Measurements from ENCODE around the gene MAPK12. TPM values are rescaled to one million over a fixed set of nuclear protein-coding genes. Genes with fewer than 3 reads are reported as not detected.
"Not testable (repeated sequence)": the region's sequence is repeated elsewhere in the genome, so short reads cannot be mapped to it uniquely, and the experiment has no call there.

Gene MAPK12
- polyA plus RNA-seq, 1 experiment, result 26.6 TPM

DNA sequence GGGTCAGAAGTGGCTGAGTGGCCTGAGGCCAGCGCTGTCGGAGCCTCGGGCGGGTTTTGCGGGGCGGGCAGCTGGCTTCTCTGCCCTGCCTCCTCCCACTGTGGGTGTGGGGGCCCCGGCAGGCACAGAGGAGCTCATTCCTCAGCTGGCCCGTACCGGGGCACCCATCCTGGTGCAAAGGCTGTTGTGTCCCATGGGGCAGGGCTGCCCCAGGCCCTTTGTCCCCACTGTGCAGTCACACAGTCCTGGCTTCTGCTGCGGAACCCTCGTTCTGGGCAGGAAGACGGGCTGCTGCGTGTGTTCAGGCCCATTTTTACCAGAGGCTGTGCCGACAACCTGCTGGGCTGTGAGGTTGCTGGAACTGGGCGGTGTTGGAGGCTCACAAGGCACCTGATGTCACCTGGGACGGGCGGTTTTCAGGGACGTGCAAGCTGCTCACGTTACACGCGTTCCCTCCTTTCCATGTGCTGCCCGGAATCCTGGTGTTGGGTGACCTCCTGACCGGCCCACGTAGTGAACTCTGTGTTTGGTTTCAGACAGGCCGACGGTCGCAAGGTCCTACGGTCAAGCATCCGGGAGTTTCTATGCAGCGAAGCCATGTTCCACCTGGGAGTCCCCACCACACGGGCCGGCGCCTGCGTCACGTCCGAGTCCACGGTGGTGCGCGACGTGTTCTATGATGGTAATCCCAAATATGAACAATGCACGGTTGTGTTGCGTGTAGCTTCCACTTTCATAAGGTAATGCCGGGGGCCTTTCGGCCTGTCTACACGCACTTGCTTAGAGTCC, 55.5 kb downstream of the MAPK12 start:
- Histone ChIP-seq H3K9me3 (ENCODE audit: control insufficient read depth, insufficient read depth, low read length) (no peaks in the 10 kb centered on the region; the same call in 1 of the 2 replicates), H3K27me3 (ENCODE audit: control insufficient read depth, insufficient read depth, low read length) (no peaks in the 10 kb centered on the region), H3K4me3 (ENCODE audit: low read depth, low read length) (no peak overlapping the region), H3K27ac (ENCODE audit: low read depth, low read length) (no peak overlapping the region)
- no peak for DNase-seq (ENCODE audit: low read depth, low spot score)
- CTCF ChIA-PET, result no interaction called here
- POLR2A ChIA-PET, result interaction anchor here (0.6 kb wide), 1 partner anchor 222 kb away, joined by 3 read pairs; no protein-coding TSS in a partner anchor
- TF ChIP-seq, protein P1, sequence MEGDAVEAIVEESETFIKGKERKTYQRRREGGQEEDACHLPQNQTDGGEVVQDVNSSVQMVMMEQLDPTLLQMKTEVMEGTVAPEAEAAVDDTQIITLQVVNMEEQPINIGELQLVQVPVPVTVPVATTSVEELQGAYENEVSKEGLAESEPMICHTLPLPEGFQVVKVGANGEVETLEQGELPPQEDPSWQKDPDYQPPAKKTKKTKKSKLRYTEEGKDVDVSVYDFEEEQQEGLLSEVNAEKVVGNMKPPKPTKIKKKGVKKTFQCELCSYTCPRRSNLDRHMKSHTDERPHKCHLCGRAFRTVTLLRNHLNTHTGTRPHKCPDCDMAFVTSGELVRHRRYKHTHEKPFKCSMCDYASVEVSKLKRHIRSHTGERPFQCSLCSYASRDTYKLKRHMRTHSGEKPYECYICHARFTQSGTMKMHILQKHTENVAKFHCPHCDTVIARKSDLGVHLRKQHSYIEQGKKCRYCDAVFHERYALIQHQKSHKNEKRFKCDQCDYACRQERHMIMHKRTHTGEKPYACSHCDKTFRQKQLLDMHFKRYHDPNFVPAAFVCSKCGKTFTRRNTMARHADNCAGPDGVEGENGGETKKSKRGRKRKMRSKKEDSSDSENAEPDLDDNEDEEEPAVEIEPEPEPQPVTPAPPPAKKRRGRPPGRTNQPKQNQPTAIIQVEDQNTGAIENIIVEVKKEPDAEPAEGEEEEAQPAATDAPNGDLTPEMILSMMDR (IDR thresholded peaks at IDR 0.05; ENCODE audit: low read depth, low read length), result no peak

DNA sequence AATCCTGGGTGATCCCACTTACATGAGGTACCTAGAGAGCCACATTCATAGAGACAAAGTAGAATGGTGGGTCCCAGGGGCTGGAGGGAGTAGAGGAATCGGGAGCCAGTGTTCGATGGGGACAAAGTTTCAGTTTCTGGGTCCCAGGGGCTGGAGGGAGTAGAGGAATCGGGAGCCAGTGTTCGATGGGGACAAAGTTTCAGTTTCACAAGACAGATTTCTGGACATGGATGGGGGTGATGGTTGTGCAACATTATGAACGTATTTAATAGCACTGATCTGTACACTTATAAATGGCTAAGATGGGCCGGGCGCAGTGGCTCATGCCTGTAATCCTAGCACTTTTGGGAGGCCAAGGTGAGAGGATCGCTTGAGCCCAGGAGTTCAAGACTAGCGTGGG, 56.5 kb downstream of the MAPK12 start:
- CTCF ChIA-PET, result not testable (repeated sequence)

DNA sequence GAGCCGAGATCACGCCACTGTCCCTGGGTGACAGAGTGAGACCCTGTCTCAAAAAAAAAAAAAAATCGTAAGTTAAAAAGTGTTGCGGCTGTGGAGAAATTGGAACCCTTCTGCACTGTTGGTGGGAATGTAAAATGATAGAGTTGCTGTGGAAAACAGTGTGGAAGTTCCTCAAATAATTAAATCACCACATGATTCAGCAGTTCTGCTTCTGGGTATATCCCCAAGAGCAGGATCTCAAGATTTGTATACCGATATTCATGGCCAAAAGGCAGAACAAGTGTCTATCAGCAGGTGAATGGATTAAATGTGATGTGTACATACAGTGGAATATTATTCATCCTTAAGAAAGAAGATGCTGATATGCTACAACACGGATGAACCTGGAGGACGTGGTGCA, 56.9 kb downstream of the MAPK12 start:
- no peak for DNase-seq (ENCODE audit: low read depth, low spot score)
- H3K27ac ChIP-seq (ENCODE audit: low read depth, low read length), result no peak overlapping the region
- ChIA-PET CTCF (no interaction called here), POLR2A (no interaction called here)
- H3K9me3 ChIP-seq (ENCODE audit: control insufficient read depth, insufficient read depth, low read length), result no peaks in the 10 kb centered on the region; the same call in 1 of the 2 replicates
- H3K27me3 ChIP-seq (ENCODE audit: control insufficient read depth, insufficient read depth, low read length), result no peaks in the 10 kb centered on the region
- TF ChIP-seq, protein P1 (IDR thresholded peaks at IDR 0.05; ENCODE audit: low read depth, low read length), result no peak
- no peak overlapping the region for H3K4me3 ChIP-seq (ENCODE audit: low read depth, low read length)

More for the DNA sequence above, 56.5 kb downstream of the MAPK12 start:
- DNase-seq (ENCODE audit: low read depth, low spot score); H3K27me3 ChIP-seq (ENCODE audit: control insufficient read depth, insufficient read depth, low read length); POLR2A ChIA-PET; H3K9me3 ChIP-seq (ENCODE audit: control insufficient read depth, insufficient read depth, low read length); H3K27ac ChIP-seq (ENCODE audit: low read depth, low read length); H3K4me3 ChIP-seq (ENCODE audit: low read depth, low read length): not testable (repeated sequence)

DNA sequence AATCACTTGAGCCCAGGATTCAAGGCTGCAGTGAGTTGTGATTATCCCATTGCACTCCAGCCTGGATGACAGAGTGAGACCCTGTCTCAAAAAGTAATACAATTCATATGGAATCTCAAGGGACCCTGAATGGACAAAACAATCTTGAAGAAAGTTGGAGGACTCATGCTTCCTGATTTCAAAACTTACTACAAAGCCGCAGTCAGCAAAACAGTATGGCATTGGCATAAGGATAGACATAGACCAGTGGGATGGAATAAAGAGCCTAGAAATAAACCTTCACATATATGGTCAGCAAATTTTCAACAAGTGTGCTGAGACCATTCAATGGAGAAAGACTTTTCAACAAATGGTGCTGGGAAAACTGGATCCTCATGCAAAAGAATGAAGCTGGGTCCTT, 58.2 kb downstream of the MAPK12 start:
- no peak overlapping the region for H3K4me3 ChIP-seq (ENCODE audit: low read depth, low read length)
- POLR2A ChIA-PET, result no interaction called here
- DNase-seq (ENCODE audit: low read depth, low spot score), result no peak
- no peak overlapping the region for H3K27ac ChIP-seq (ENCODE audit: low read depth, low read length)
- no peaks in the 10 kb centered on the region; the same call in 1 of the 2 replicates for H3K9me3 ChIP-seq (ENCODE audit: control insufficient read depth, insufficient read depth, low read length)
- no peaks in the 10 kb centered on the region for H3K27me3 ChIP-seq (ENCODE audit: control insufficient read depth, insufficient read depth, low read length)
- CTCF ChIA-PET, result no interaction called here
- TF ChIP-seq, protein P1 (IDR thresholded peaks at IDR 0.05; ENCODE audit: low read depth, low read length), result no peak

Other genes with a start within 250 kb of the MAPK12 start
- not detected in 2 replicates for gene IL17REL, start 248.9 kb downstream of the MAPK12 start, polyA plus RNA-seq (2011; rRNA removed)
- gene TTLL8, start 203.4 kb downstream of the MAPK12 start, polyA plus RNA-seq (2011; rRNA removed), result not detected in 2 replicates
- 0.15 and 0.27 TPM in 2 replicates for gene MLC1, start 176.3 kb downstream of the MAPK12 start, polyA plus RNA-seq (2011; rRNA removed)
- gene MOV10L1, start 171.7 kb downstream of the MAPK12 start, polyA plus RNA-seq (2011; rRNA removed), result 4.2 and 4.6 TPM in 2 replicates
- gene PANX2, start 91.0 kb downstream of the MAPK12 start, polyA plus RNA-seq (2011; rRNA removed), result 0.93 and 1.1 TPM in 2 replicates
- 8.7 and 11.8 TPM in 2 replicates for gene TRABD, start 75.8 kb downstream of the MAPK12 start, polyA plus RNA-seq (2011; rRNA removed)
- gene SELENOO, start 60.7 kb downstream of the MAPK12 start, polyA plus RNA-seq (2011; rRNA removed), result 6.8 and 9.4 TPM in 2 replicates
- 8.5 and 10.8 TPM in 2 replicates for gene TUBGCP6, start 16.7 kb downstream of the MAPK12 start, polyA plus RNA-seq (2011; rRNA removed)
- 7.0 and 9.9 TPM in 2 replicates for gene HDAC10, start 10.4 kb downstream of the MAPK12 start, polyA plus RNA-seq (2011; rRNA removed)
- 6.7 and 9.6 TPM in 2 replicates for gene MAPK11, start 8.7 kb upstream of the MAPK12 start, polyA plus RNA-seq (2011; rRNA removed)
- 68.0 and 110 TPM in 2 replicates for gene PLXNB2, start 46.0 kb upstream of the MAPK12 start, polyA plus RNA-seq (2011; rRNA removed)
- gene DENND6B, start 65.3 kb upstream of the MAPK12 start, polyA plus RNA-seq (2011; rRNA removed), result 2.4 and 3.8 TPM in 2 replicates
- 26.6 and 35.0 TPM in 2 replicates for gene PPP6R2, start 81.6 kb upstream of the MAPK12 start, polyA plus RNA-seq (2011; rRNA removed)
- 16.4 and 20.5 TPM in 2 replicates for gene SBF1, start 213.4 kb upstream of the MAPK12 start, polyA plus RNA-seq (2011; rRNA removed)
- gene ADM2, start 219.9 kb upstream of the MAPK12 start, polyA plus RNA-seq (2011; rRNA removed), result 3.1 and 3.6 TPM in 2 replicates
- gene MIOX, start 225.2 kb upstream of the MAPK12 start, polyA plus RNA-seq (2011; rRNA removed), result 0.14 and 0.22 TPM in 2 replicates
- 25.7 and 46.6 TPM in 2 replicates for gene LMF2, start 246.0 kb upstream of the MAPK12 start, polyA plus RNA-seq (2011; rRNA removed)
- 10.4 and 13.2 TPM in 2 replicates for gene NCAPH2, start 246.5 kb upstream of the MAPK12 start, polyA plus RNA-seq (2011; rRNA removed)

Measured in AG04450 (cell line).